HG02623 (cell line): ENCODE data around the gene SLC10A4.

Experiments used
- ATAC-seq: cut with Tn5 transposase; IDR thresholded peaks from one replicate; pipeline ENCODE4 v1.9.1; 2021; ENCODE audit warnings: moderate library complexity; ENCODE audit not compliant: unreplicated experiment

The SLC10A4 gene

DNA sequence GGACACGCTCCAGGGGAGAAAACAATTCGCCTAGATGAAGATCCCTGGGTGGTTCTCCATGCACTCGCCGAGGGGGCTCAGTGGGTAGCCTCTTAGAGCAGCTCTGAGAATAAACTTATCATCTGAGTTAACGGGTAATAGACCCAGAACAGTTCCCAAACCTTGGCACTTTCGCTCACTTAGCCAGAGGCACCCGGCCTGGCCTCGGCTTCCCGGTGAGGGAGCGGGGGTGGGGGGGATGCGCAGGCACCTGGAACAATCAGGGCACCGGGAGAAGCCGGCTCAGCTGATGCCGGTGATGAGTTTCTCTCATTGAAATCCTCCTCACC is 6.5 kb downstream of the SLC10A4 start:
- no peak for ATAC-seq

DNA sequence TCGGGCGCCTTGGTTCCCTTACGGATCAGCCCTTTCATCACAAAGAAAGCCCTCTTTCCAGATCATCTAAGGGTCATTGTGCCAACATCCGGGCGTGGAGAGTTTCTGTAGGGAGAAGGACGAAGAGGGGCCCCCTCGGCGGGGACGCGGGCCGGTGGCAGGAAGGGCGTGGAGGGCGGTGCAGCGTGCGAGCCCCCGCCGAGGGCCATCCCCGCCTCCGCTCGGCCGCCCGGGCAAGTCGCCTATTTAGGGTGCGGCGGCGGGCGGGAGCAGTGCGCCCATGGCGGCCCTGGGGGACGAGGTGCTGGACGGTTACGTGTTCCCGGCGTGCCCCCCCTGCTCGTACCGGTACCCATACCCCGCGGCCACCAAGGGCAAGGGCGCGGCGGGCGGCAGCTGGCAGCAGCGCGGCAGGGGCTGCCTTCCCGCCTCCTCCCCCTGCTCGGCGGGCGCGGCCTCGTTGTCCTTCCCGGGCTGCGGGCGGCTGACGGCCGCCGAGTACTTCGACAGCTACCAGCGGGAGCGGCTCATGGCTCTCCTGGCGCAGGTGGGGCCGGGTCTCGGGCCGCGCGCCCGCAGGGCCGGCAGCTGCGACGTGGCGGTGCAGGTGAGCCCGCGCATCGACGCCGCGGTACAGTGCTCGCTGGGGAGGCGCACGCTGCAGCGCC is 7.0 kb downstream of the SLC10A4 start, which contains the start of gene ZAR1:
Gene ZAR1, plus strand, starts transcription at position 241 of the 668 bp plus-strand sequence. Its CDS starts 40 bp downstream, at position 281.
- no peak for ATAC-seq

DNA sequence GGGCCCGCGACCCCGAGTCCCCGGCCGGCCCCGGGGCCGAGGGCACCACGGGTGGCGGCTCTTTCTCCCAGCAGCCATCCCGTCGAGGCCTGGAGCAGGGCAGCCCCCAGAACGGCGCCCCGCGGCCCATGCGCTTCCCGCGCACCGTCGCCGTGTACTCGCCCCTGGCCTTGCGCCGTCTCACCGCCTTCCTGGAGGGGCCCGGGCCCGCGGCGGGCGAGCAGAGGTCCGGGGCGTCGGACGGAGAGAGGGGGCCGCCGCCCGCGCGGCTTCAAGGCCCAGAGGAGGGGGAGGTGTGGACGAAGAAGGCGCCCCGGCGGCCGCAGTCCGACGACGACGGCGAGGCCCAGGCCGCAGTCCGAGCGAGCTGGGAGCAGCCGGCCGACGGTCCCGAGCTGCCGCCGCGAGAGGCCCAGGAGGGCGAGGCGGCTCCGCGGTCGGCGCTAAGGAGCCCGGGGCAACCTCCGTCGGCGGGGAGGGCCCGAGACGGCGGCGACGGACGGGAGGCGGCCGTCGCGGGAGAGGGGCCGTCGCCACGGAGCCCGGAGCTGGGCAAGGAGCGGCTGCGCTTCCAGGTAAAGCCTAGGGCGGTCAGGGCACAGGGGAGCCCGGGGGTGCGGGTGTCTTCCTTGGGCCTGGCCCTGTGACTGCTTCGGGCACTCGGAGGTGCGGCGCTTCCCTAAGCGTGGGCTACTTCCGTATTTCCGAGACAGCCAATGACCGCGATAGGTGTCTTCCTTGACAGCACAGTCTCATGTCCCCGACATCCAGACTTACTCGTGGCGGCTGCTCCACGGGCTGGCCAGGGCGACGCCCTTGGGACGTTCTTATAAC is 7.8 kb downstream of the SLC10A4 start:
- no peak for ATAC-seq

DNA sequence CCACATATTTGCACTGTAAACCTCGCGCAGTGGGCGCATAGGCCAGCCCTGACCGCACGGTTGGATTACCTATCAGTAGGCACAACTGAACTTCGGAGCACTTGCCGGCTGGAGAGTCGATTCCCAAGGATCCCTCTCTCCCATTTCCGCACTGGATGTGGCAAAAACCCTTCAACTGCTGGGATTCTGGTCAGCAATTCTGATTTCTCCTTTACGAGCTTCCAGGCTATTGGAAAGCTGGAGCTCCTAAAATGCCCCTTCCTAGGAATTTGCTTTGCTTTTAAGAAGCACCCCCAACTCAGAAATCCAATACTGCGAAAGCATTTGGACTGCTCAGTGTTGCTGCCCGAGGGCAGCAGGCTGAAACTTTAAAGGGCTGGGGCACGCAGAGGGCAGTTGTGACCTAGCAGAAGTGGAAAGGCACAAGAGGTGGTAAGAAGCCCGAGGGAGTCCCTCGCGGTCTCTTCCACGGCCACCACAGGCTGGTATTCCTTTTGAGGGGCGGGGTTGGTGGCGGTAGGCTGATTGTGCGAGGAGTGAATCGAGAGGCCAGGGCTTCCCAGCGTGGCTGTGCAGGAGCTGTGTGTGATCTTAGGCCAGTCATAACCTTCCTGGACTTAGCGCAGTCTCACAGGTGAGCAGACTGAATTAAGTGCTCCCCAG is 8.5 kb downstream of the SLC10A4 start:
- no peak for ATAC-seq

DNA sequence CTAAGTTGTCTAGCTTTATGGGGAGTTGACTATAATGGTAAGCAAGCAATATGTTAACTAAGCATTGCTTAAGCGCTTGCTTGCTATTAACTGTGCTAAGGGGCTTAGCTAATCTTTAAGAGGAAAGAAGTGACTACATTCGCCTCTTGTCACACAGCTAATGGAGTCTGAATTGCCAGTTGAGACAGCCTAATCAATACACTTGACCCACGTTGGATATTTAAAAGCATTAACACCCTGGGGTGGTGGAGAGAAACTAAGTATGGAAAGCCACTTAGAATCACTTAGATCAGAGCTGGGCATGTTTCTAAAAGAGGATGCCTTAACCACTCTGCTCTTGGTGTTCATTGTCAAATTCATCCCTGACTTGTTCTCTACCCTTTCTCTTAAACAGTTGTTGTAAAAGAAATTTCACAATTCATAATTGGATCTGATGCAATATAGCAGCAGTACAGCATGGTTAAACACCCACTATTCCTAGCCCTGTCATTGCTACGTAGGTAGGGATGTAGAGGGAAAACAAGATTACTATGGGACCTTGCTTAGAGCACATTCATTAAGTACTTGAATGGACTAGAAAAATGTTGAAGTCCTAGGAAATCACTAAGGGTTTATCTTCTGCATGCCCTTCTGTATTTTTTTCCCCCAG is 10.4 kb downstream of the SLC10A4 start:
- ATAC-seq, result no peak

DNA sequence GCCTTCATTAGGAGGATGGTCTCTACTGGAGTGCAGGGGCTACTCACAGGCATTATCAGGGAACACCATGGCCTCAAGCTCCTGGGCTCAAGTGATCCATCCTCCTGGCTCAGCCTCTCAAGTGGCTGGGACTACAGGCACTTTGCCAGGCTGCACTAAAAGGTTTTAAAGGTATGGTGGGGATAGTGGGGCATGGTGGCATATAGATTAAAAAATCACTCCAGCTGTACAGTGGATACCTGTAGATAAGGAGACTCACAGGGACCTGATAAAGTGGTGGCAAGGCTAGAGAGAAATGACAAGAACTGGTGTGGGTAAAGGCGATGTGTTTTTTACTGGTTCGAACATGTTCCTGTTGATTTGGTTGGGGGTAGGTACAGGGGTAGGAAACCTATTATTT is 12.8 kb downstream of the SLC10A4 start:
- ATAC-seq, result no peak

DNA sequence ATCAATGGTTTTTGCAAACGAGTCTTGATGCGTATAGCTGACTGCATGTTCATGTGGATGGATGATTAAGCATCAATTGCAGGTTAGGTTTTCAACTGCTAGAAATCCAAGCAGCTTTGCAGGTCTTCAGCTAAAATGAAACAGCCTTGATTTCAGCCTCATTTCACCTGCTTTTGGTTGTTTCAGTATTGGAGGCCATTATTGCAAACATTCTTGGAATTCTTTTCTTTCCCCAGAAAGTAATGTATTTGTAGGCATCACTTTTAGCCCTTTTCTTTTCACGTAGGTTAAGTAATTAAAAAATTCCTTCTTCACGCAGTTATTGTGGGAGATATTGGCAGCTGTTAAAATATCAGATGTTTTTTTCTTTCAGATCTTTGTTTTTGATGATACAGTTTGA is 15.8 kb downstream of the SLC10A4 start:
- no peak for ATAC-seq

DNA sequence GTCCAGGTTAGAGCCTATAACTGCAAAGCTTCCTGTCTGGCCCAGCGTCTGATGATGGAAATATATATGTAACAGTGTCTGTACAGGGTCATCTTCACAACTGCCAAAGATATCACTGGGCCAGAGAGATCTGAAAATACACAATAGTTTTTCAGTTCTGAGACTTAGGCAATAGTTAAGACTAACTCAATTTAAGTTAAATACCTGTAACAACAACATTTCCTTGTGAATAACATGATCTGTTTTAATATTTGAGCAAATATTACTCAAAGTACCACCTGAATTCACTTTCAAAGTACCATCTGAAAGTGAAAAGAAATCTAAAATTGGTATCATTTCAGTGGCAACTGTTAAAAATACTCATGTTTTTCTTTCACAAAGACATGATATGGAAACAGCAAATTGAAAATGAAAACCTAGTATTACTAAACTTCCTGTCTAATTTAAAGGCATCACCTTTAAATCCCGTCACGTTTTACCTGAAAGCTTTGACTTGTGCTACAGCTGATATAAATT is 16.5 kb downstream of the SLC10A4 start:
- ATAC-seq, result peak; percentile 65

DNA sequence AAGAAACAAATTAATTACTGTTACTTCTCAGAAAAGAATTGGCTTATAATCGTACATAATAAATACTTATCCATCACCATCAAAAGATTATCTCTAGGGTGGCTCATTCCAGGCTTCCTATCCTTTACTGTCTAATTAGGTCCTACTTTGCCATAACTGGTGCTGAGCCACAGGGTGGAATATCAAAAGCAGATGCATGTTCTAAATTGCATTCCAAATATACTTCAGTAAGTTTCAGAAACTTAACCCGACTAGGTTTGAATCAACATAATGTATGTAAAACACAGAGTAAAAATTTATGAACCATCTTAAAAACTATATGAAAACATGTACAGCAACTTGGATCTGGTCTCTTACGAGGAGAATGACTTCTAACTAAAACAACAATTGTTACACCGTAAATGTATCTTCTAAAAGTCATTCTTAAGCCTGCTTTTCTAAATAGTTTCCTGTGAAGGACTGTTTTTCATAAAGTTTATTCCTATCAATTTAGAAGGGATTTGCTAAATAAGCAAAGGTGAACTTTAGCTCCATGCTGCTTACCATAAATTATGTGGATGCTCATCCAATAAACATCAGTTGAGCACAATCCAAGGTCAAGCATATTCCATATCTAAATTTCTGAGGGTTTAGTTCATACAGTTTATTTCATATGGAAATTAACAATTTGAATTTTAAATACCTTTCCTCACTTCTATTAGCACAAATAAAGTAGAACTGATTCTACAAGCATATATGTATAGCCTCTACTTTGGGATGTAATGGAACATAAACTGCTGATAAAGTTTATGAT is 20.3 kb downstream of the SLC10A4 start:
- no peak for ATAC-seq

DNA sequence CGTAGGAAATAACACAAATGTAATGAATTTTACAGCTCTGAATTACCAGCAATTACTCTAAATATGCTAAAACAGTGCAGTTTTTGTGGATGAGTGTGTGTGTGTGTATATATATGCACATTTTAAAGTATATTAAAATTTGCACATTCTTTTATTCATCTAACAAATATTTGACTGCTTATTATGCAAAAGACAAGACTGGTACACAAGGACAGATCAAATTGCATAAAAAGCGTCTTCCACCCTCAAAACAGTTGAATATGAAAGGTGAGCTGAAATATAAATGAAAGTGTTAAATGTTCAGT is 20.8 kb downstream of the SLC10A4 start:
- no peak for ATAC-seq

DNA sequence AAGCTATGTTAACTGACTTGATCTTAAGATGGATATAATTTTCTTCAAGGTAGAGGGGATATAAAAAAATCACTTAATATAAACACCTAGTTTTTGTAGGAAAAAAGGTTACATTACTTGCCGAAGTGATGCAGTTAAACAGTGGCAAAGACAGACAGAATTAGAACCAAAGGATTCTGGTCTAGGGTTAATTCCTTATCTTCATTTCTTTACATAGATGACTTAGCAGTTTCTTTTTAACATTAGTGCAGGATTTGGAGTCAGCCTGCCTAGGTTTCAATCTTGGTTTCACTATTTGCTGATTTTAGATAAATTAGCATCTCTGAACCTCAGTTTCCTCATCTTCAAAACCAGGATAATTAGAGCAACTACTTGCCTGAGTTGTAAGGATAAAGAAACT is 21.2 kb downstream of the SLC10A4 start:
- no peak for ATAC-seq

DNA sequence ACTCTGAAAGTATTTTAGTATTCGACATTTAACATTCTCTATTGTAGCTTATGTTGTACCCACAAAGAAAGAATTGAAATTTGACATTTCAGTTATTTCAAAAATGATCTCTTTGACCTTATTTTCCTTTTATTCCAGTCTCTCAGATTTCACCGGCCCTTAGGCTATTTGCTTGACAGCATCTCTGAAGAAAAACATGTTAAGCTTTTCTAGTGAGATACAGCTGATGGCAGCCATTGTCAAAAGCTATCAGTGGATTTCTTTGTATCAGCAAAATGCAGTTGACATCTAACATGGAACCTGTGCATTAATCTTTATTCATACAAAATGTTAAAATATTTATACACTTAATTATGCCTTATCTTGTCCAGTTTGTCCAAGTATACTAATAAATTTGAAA is 23.6 kb downstream of the SLC10A4 start:
- ATAC-seq, result no peak

DNA sequence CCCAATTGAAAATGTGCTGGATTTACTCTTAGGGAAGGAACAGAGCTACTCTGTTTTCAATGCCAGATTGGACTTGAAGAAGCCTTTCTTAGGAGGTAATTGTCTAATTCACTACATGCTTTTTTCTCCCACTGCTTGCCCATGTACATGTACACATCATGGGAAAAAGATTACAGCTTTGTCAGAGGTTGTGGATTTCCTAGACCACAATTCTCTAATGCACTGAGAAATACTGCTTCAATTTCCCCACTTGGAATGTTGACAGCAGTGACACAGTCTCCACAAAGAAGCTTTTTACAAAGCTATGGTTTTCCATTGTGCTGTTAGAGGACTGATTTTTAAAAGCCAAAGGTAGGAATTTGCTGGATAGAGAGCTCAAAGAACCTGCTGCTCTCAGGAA is 26.4 kb downstream of the SLC10A4 start:
- ATAC-seq, result no peak

DNA sequence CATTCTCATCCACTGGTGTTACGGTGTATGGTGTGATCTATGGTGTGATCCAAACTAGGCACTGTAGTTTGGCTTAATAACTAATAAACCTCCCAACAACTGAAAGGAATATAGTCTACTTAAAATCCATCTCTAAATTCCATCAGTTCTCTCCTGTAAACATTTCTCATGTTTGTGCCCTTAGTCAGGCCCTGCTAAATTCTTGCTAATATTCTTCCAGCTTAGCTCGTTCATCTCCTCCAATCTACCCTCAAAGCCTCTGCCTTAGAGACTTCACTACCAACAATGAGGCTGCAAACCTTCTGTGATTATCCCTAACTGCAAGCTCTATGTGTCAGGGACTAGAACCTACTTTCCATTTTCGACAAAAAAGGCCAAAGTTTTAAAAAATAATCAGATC is 35.0 kb downstream of the SLC10A4 start:
- no peak for ATAC-seq

DNA sequence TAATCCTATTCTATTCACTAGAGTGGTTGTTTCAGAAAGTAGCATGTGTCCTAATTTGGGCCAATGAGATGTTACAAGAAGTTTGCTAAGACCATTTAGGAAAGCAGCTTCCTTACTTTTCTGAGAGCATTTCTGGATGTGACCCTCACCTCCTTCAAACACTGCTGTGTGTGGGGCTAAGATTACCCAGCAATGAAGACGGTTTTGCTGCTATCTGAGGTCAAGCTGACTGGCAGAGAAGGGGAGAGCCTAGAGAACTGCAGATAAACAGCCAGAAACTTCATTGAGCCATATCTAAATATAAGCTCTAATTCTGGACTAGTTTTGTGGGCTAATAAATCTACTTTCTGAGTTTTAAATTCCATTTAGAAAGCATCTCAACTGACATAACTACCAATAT is 43.3 kb downstream of the SLC10A4 start:
- no peak for ATAC-seq

DNA sequence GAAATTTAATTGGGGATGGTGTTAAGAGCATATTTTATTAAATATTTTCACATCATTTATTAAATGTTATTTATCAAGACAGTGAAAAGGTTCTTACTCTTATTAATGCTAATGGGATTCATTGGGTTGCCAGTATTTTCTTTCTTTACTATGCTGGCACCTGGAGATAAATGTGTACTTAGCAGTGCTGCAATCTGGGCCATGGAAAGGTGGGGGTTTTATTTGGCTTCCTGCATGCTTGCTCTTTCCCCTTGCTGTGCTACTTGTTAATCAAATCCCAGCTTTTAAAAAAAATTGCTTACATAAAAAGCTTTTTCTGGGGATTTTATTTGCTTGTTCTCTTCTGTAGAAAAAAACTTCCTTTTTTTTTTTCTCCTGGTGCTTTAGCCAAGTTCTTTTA is 55.2 kb downstream of the SLC10A4 start:
- ATAC-seq, result no peak
